Keratinocyte (primary cell): ENCODE data around the gene C17orf58.

ENCODE experiments used
- EZH2 ChIP-seq: IDR thresholded peaks from one replicate; pipeline ENCODE4 v1.6.1; 2012; ENCODE audit warnings: inconsistent platforms, mild to moderate bottlenecking, low read length, moderate library complexity
- TF ChIP-seq, protein P1 (sequence below), 3 experiments: IDR thresholded peaks in 1 of 3; conservative IDR thresholded peaks in 1 of 3; optimal IDR thresholded peaks in 1 of 3; 2 replicates in 2 of 3; 3 replicates in 1 of 3; pipeline versions ENCODE3 to v1.5.1; 2011; ENCODE audit warnings: low read length in 3 of 3, mild to moderate bottlenecking in 3 of 3, moderate library complexity in 2 of 3, control low read depth in 1 of 3, inconsistent platforms in 1 of 3; ENCODE audit not compliant: insufficient read depth in 2 of 3; ENCODE audit errors: extremely low read depth in 1 of 3

DNA sequence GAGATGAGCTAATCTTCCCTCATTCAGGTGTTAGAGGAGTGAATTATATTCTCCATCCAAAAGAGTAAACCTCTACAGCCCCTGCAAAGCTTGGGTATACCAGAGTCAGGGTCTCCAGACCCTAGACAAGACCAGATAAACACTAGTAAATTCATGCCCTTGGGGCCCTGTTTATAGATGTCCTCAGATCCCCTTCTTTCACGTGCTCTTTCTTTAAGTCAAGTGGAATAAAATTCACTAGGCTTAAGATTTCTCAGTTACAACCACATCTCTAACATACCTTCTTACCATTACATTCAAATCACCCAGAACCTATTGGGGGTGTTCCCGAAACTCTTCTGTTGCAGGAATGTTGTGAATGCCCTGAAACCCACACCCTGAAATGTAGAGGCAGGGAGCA is 2.2 kb upstream of the C17orf58 start:
- TF ChIP-seq, protein P1, sequence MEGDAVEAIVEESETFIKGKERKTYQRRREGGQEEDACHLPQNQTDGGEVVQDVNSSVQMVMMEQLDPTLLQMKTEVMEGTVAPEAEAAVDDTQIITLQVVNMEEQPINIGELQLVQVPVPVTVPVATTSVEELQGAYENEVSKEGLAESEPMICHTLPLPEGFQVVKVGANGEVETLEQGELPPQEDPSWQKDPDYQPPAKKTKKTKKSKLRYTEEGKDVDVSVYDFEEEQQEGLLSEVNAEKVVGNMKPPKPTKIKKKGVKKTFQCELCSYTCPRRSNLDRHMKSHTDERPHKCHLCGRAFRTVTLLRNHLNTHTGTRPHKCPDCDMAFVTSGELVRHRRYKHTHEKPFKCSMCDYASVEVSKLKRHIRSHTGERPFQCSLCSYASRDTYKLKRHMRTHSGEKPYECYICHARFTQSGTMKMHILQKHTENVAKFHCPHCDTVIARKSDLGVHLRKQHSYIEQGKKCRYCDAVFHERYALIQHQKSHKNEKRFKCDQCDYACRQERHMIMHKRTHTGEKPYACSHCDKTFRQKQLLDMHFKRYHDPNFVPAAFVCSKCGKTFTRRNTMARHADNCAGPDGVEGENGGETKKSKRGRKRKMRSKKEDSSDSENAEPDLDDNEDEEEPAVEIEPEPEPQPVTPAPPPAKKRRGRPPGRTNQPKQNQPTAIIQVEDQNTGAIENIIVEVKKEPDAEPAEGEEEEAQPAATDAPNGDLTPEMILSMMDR (optimal IDR thresholded peaks at IDR 0.05 in 1 of 3, IDR thresholded peaks at IDR 0.05 in 1 of 3, conservative IDR thresholded peaks at IDR 0.05 in 1 of 3; ENCODE audit: extremely low read depth in 1 of 3, insufficient read depth in 2 of 3, low read length in 3 of 3), result no peak
- no peak for TF ChIP-seq EZH2
